ENCODE results near the gene MB21D2.

Gene MB21D2

GRCh38 chr3:192931825-192932224 is 14.2 kb upstream of the MB21D2 start:
- CTCF ChIA-PET: no interaction called here
- Mint-ChIP-seq H3K27me3 (peaks cover 3% of the 10 kb centered on the region), H3K27ac (no peak overlapping the region), H3K4me3 (no peak overlapping the region), H3K9me3 (no peaks in the 10 kb centered on the region), H3K4me1 (no peaks in the 10 kb centered on the region), H3K36me3 (no peaks in the 10 kb centered on the region)
- DNase-seq: no peak

GRCh38 chr3:192930577-192930976 is 12.9 kb upstream of the MB21D2 start:
- no peak overlapping the region for H3K27ac Mint-ChIP-seq
- H3K9me3 Mint-ChIP-seq: no peaks in the 10 kb centered on the region
- no peaks in the 10 kb centered on the region for H3K4me1 Mint-ChIP-seq
- DNase-seq: no peak
- peaks cover 3% of the 10 kb centered on the region for H3K27me3 Mint-ChIP-seq
- H3K4me3 Mint-ChIP-seq: no peak overlapping the region
- CTCF ChIA-PET: no interaction called here
- no peaks in the 10 kb centered on the region for H3K36me3 Mint-ChIP-seq

GRCh38 chr3:192929755-192930547 is 12.3 kb upstream of the MB21D2 start:
- CTCF ChIA-PET: no interaction called here
- Mint-ChIP-seq H3K27me3 (peaks cover 3% of the 10 kb centered on the region), H3K36me3 (no peaks in the 10 kb centered on the region), H3K4me1 (no peaks in the 10 kb centered on the region), H3K27ac (no peak overlapping the region), H3K9me3 (no peaks in the 10 kb centered on the region), H3K4me3 (no peak overlapping the region)
- no peak for DNase-seq

GRCh38 chr3:192929146-192929545 is 11.5 kb upstream of the MB21D2 start:
- CTCF ChIA-PET: no interaction called here
- Mint-ChIP-seq H3K27ac (no peak overlapping the region), H3K36me3 (no peaks in the 10 kb centered on the region), H3K4me1 (no peaks in the 10 kb centered on the region), H3K9me3 (no peaks in the 10 kb centered on the region), H3K4me3 (no peak overlapping the region), H3K27me3 (peaks cover 3% of the 10 kb centered on the region)
- no peak for DNase-seq

- H3K9me3 Mint-ChIP-seq: no peaks in the 10 kb centered on the region
- H3K36me3 Mint-ChIP-seq: no peaks in the 10 kb centered on the region
- no peaks in the 10 kb centered on the region for H3K4me1 Mint-ChIP-seq
- DNase-seq: no peak
- CTCF ChIA-PET: no interaction called here
- peaks cover 3% of the 10 kb centered on the region for H3K27me3 Mint-ChIP-seq
- no peak overlapping the region for H3K27ac Mint-ChIP-seq
- H3K4me3 Mint-ChIP-seq: no peak overlapping the region
Measured at GRCh38 chr3:192928720-192929119, 11.1 kb upstream of the MB21D2 start.

- Mint-ChIP-seq H3K4me1 (no peaks in the 10 kb centered on the region), H3K4me3 (no peak overlapping the region), H3K36me3 (no peaks in the 10 kb centered on the region), H3K27ac (no peak overlapping the region), H3K27me3 (peaks cover 3% of the 10 kb centered on the region), H3K9me3 (no peaks in the 10 kb centered on the region)
- CTCF ChIA-PET: no interaction called here
- DNase-seq: no peak
Measured at GRCh38 chr3:192928016-192928415, 10.4 kb upstream of the MB21D2 start.

GRCh38 chr3:192927016-192927415 is 9.4 kb upstream of the MB21D2 start:
- Mint-ChIP-seq H3K9me3 (no peaks in the 10 kb centered on the region), H3K27me3 (peaks cover 3% of the 10 kb centered on the region), H3K4me3 (no peak overlapping the region), H3K27ac (no peak overlapping the region), H3K4me1 (no peaks in the 10 kb centered on the region), H3K36me3 (no peaks in the 10 kb centered on the region)
- CTCF ChIA-PET: no interaction called here
- DNase-seq: no peak

- Mint-ChIP-seq H3K27ac (no peak overlapping the region), H3K9me3 (no peaks in the 10 kb centered on the region), H3K36me3 (no peaks in the 10 kb centered on the region), H3K4me3 (no peak overlapping the region), H3K27me3 (peaks cover 21% of the 10 kb centered on the region), H3K4me1 (peaks cover 17% of the 10 kb centered on the region)
- DNase-seq: no peak
- CTCF ChIA-PET: interaction anchor here (0.9 to 1.3 kb wide), 2 partner anchors 9 to 16 kb away, joined by 3 read pairs; no protein-coding TSS in a partner anchor
Measured at GRCh38 chr3:192923731-192924130, 6.1 kb upstream of the MB21D2 start.

- peaks cover 35% of the 10 kb centered on the region for H3K27me3 Mint-ChIP-seq
- CTCF ChIA-PET: interaction anchor here (1.3 kb wide), 1 partner anchor 119 kb away, joined by 4 read pairs; no protein-coding TSS in a partner anchor
- H3K4me3 Mint-ChIP-seq: no peak overlapping the region
- H3K9me3 Mint-ChIP-seq: no peaks in the 10 kb centered on the region
- no peaks in the 10 kb centered on the region for H3K36me3 Mint-ChIP-seq
- DNase-seq: no peak
- H3K4me1 Mint-ChIP-seq: peaks cover 34% of the 10 kb centered on the region
- no peak overlapping the region for H3K27ac Mint-ChIP-seq
Measured at GRCh38 chr3:192921793-192922192, 4.1 kb upstream of the MB21D2 start.

- Mint-ChIP-seq H3K4me1 (peaks cover 41% of the 10 kb centered on the region), H3K36me3 (no peaks in the 10 kb centered on the region), H3K9me3 (no peaks in the 10 kb centered on the region), H3K4me3 (no peak overlapping the region), H3K27me3 (peaks cover 49% of the 10 kb centered on the region), H3K27ac (no peak overlapping the region)
- CTCF ChIA-PET: no interaction called here
- DNase-seq: no peak
Measured at GRCh38 chr3:192920411-192920810, 2.8 kb upstream of the MB21D2 start.

GRCh38 chr3:192919901-192920300 is 2.2 kb upstream of the MB21D2 start:
- DNase-seq: no peak
- CTCF ChIA-PET: no interaction called here
- Mint-ChIP-seq H3K9me3 (no peaks in the 10 kb centered on the region), H3K4me1 (peaks cover 47% of the 10 kb centered on the region), H3K4me3 (no peak overlapping the region), H3K27me3 (peaks cover 54% of the 10 kb centered on the region), H3K27ac (no peak overlapping the region), H3K36me3 (peaks cover 5% of the 10 kb centered on the region)

- peaks cover 58% of the 10 kb centered on the region for H3K4me1 Mint-ChIP-seq
- H3K4me3 Mint-ChIP-seq: peak overlapping the region; percentile 93
- H3K36me3 Mint-ChIP-seq: peaks cover 5% of the 10 kb centered on the region
- peak overlapping the region; percentile 94 for H3K27ac Mint-ChIP-seq
- CTCF ChIA-PET: interaction anchor here (0.7 to 1.7 kb wide), 4 partner anchors 26 to 101 kb away, joined by 3 to 10 read pairs (median 3); no protein-coding TSS in a partner anchor
- no peaks in the 10 kb centered on the region for H3K9me3 Mint-ChIP-seq
- peaks cover 59% of the 10 kb centered on the region for H3K27me3 Mint-ChIP-seq
- DNase-seq: no peak
Measured at GRCh38 chr3:192918275-192918588, 576 bp upstream of the MB21D2 start.

- Mint-ChIP-seq H3K27ac (peak overlapping the region; percentile 88), H3K36me3 (peaks cover 6% of the 10 kb centered on the region), H3K9me3 (no peaks in the 10 kb centered on the region), H3K4me1 (peaks cover 63% of the 10 kb centered on the region), H3K27me3 (peaks cover 59% of the 10 kb centered on the region), H3K4me3 (peak overlapping the region; percentile 85)
- CTCF ChIA-PET: interaction anchor here (1.4 to 1.7 kb wide), 2 partner anchors 19 to 100 kb away, joined by 6 to 10 read pairs; no protein-coding TSS in a partner anchor
- DNase-seq: peak; percentile 53
Measured at GRCh38 chr3:192917028-192917403, 640 bp downstream of the MB21D2 start.

- Mint-ChIP-seq H3K4me3 (peak overlapping the region; percentile 85), H3K36me3 (peaks cover 10% of the 10 kb centered on the region), H3K27ac (peak overlapping the region; percentile 88), H3K9me3 (no peaks in the 10 kb centered on the region), H3K4me1 (peaks cover 66% of the 10 kb centered on the region), H3K27me3 (peaks cover 59% of the 10 kb centered on the region)
- DNase-seq: peak; percentile 36
- CTCF ChIA-PET: interaction anchor here (1.4 to 1.7 kb wide), 2 partner anchors 18 to 100 kb away, joined by 6 to 10 read pairs; no protein-coding TSS in a partner anchor
Measured at GRCh38 chr3:192916371-192917027, 1.2 kb downstream of the MB21D2 start.

- H3K27me3 Mint-ChIP-seq: peaks cover 59% of the 10 kb centered on the region
- H3K4me1 Mint-ChIP-seq: peaks cover 66% of the 10 kb centered on the region
- no peaks in the 10 kb centered on the region for H3K9me3 Mint-ChIP-seq
- H3K4me3 Mint-ChIP-seq: peak overlapping the region; percentile 85
- DNase-seq: no peak
- peak overlapping the region; percentile 58 for H3K27ac Mint-ChIP-seq
- peaks cover 10% of the 10 kb centered on the region for H3K36me3 Mint-ChIP-seq
- CTCF ChIA-PET: interaction anchor here (1.1 to 3.8 kb wide), 7 partner anchors 8 to 125 kb away, joined by 3 to 41 read pairs (median 4); no protein-coding TSS in a partner anchor
Measured at GRCh38 chr3:192915722-192916121, 1.9 kb downstream of the MB21D2 start.

Data from activated naive CD4-positive, alpha-beta T cell treated with anti-CD3 and anti-CD28 coated beads, Interleukin-2, amount 10 ng/mL, durations not matched to agents 7 days and 5 days (primary cell).